BE2C (cell line): ENCODE measurements around the gene C1orf185.
"Not testable (repeated sequence)": the region's sequence is repeated elsewhere in the genome, so short reads cannot be mapped to it uniquely, and the experiment has no call there.

Experiments
- DNase-seq: peaks from one replicate; pipeline ENCODE4 v3.0.0-alpha.2; 2020
- H3K27me3 ChIP-seq: fragments of 250-450 bp; sonication (Bioruptor Pico); 2 replicates; pipeline ENCODE4 v1.5.1; 2020; ENCODE audit warnings: mild to moderate bottlenecking
- H3K36me3 ChIP-seq: fragments of 250-450 bp; sonication (Bioruptor Pico); 2 replicates; pipeline ENCODE4 v1.5.1; 2020; ENCODE audit warnings: mild to moderate bottlenecking
- H3K4me1 ChIP-seq: fragments of 250-450 bp; sonication (Bioruptor Pico); 2 replicates; pipeline ENCODE4 v1.5.1; 2020
- H3K4me3 ChIP-seq: 2 replicates; pipeline ENCODE4 v1.5.1; 2011; ENCODE audit warnings: low read depth, low read length
- H3K9me3 ChIP-seq: fragments of 250-450 bp; sonication (Bioruptor Pico); 2 replicates; pipeline ENCODE4 v1.5.1; 2020
- TF ChIP-seq, protein P1 (sequence below): IDR thresholded peaks from 2 replicates; pipeline ENCODE4 v1.5.1; 2012; ENCODE audit warnings: mild to moderate bottlenecking, low read depth, low read length

Gene C1orf185

DNA sequence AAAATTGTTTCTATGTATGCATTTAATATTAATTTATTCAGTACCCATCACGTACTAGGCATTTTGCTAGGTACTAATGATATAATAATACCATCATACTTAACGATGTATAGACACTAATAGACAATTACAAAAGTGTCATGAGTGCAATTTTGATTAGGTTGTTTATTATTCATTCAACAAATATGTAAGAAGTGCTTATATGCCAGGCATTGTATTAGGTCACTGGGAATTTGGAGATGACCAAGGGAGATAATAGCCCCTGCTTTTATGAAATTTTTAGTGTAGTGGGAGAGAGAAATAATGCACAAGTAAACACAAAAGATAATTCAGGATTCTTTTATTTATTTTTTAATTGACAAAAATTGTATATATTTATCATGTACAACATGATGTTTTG lies 18.6 kb downstream of the C1orf185 start:
- TF ChIP-seq, protein P1, sequence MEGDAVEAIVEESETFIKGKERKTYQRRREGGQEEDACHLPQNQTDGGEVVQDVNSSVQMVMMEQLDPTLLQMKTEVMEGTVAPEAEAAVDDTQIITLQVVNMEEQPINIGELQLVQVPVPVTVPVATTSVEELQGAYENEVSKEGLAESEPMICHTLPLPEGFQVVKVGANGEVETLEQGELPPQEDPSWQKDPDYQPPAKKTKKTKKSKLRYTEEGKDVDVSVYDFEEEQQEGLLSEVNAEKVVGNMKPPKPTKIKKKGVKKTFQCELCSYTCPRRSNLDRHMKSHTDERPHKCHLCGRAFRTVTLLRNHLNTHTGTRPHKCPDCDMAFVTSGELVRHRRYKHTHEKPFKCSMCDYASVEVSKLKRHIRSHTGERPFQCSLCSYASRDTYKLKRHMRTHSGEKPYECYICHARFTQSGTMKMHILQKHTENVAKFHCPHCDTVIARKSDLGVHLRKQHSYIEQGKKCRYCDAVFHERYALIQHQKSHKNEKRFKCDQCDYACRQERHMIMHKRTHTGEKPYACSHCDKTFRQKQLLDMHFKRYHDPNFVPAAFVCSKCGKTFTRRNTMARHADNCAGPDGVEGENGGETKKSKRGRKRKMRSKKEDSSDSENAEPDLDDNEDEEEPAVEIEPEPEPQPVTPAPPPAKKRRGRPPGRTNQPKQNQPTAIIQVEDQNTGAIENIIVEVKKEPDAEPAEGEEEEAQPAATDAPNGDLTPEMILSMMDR, result no peak
- Histone ChIP-seq H3K9me3 (no peaks in the 10 kb centered on the region), H3K4me1 (no peaks in the 10 kb centered on the region), H3K27me3 (no peaks in the 10 kb centered on the region), H3K36me3 (no peaks in the 10 kb centered on the region), H3K4me3 (no peak overlapping the region)
- no peak for DNase-seq

GRCh38 chr1:51127152-51127551 lies 25.1 kb downstream of the C1orf185 start:
- not testable (repeated sequence) for H3K27me3 ChIP-seq, DNase-seq, H3K4me3 ChIP-seq, H3K4me1 ChIP-seq, H3K9me3 ChIP-seq, H3K36me3 ChIP-seq

DNA sequence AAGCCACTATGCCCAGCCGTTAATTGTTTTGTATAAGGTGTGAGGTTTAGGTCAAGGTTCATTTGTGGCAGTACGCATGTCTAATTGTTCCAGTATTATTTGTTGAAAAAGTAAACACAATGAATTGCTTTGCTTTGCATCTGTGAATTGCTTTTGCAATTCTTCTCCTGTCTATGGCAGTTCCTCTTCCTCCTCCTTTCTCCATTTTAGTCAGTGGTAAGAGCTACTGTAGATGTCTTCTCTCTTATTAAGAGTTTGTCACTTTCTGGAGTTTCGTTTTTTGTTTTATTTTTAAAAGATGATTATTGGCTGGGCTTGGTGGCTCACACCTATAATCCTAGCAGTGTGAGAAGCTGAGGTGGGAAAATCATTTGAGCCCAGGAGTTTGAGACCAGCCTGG lies 29.2 kb downstream of the C1orf185 start:
- Histone ChIP-seq H3K4me1 (no peaks in the 10 kb centered on the region), H3K4me3 (no peak overlapping the region), H3K9me3 (no peaks in the 10 kb centered on the region), H3K36me3 (no peaks in the 10 kb centered on the region), H3K27me3 (no peaks in the 10 kb centered on the region)
- TF ChIP-seq, protein P1, result no peak
- no peak for DNase-seq

- Histone ChIP-seq H3K9me3 (no peaks in the 10 kb centered on the region), H3K4me3 (no peak overlapping the region), H3K27me3 (no peaks in the 10 kb centered on the region), H3K4me1 (no peaks in the 10 kb centered on the region), H3K36me3 (no peaks in the 10 kb centered on the region)
- DNase-seq, result no peak
- TF ChIP-seq, protein P1, result no peak
These were observed 31.0 kb downstream of the C1orf185 start for GRCh38 chr1:51133045-51133444.

DNA sequence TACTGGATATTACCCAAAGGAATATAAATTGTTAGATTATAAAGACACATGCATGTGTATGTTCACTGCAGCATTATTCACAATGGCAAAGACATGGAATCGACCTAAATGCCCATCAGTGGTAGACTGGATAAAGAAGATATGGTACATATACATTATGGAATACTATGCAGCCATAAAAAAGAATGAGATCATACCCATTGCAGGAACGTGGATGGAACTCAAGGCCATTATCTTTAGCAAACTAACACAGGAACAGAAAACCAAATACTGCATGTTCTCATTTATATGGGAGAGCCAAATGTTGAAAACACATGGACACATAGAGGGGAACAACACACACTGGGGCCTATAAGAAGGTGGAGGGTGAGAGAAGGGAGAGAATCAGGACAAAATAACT lies 35.7 kb downstream of the C1orf185 start:
- not testable (repeated sequence) for H3K27me3 ChIP-seq, H3K4me3 ChIP-seq, DNase-seq, H3K36me3 ChIP-seq, H3K9me3 ChIP-seq, H3K4me1 ChIP-seq

- Histone ChIP-seq H3K4me1 (no peaks in the 10 kb centered on the region), H3K27me3 (no peaks in the 10 kb centered on the region), H3K4me3 (no peak overlapping the region), H3K36me3 (no peaks in the 10 kb centered on the region), H3K9me3 (no peaks in the 10 kb centered on the region)
- no peak for DNase-seq
- TF ChIP-seq, protein P1, result no peak
These were observed 37.4 kb downstream of the C1orf185 start for GRCh38 chr1:51139474-51139873.

DNA sequence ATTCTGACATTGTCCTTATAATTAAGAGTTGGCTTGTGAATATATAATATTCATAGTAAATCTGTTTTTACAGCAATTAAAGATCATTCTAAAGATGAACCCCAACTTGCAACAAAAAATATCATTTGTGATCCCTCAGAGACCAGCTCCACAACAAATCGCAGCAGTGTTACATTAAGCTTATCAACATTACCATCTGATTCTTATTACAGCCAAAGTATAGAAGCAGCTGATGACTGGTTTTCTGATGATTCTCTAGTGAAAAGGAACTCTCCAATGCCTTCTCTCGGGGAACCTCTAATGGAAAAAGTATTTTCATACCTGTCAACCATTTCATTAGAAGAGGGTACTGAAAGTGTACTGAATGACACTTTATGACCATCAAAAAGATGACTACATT lies 45.4 kb downstream of the C1orf185 start:
- DNase-seq, result no peak
- no peaks in the 10 kb centered on the region for H3K27me3 ChIP-seq
- TF ChIP-seq, protein P1, result no peak

More for the DNA sequence above, 45.4 kb downstream of the C1orf185 start:
- H3K9me3 ChIP-seq, result no peaks in the 10 kb centered on the region
- no peak overlapping the region for H3K4me3 ChIP-seq
- H3K4me1 ChIP-seq, result no peaks in the 10 kb centered on the region
- no peaks in the 10 kb centered on the region for H3K36me3 ChIP-seq
